GM12873 (cell line): ENCODE data around the gene CCDC13.

Experiments
- CTCF ChIP-seq: IDR thresholded peaks from 2 replicates; pipeline ENCODE4 v1.5.1; 2012; ENCODE audit warnings: low read depth, mild to moderate bottlenecking, moderate library complexity, low read length, control low read depth; ENCODE audit not compliant: insufficient read depth; ENCODE audit errors: missing control alignments

The CCDC13 gene

GRCh38 chr3:42769477-42770131, 3.4 kb downstream of the CCDC13 start:
- no peak for TF ChIP-seq CTCF

- TF ChIP-seq CTCF, result no peak
These were observed 8.3 kb downstream of the CCDC13 start for GRCh38 chr3:42764561-42765295.

- TF ChIP-seq CTCF, result no peak
These were observed 8.9 kb downstream of the CCDC13 start for GRCh38 chr3:42764115-42764514.

- TF ChIP-seq CTCF, result no peak
These were observed 10.0 kb downstream of the CCDC13 start for GRCh38 chr3:42763021-42763420.

- no peak for TF ChIP-seq CTCF
These were observed 10.9 kb downstream of the CCDC13 start for GRCh38 chr3:42762046-42762724.

- no peak for TF ChIP-seq CTCF
These were observed 14.9 kb downstream of the CCDC13 start for GRCh38 chr3:42758126-42758525.

- no peak for TF ChIP-seq CTCF
These were observed 16.3 kb downstream of the CCDC13 start for GRCh38 chr3:42756681-42757213.
